ENCODE results near the gene CDH18. TPM values are rescaled to one million over a fixed set of nuclear protein-coding genes. Genes with fewer than 3 reads are reported as not detected.

CDH18 gene
- total RNA-seq, 1 experiment from 2014 or later, result not detected

DNA sequence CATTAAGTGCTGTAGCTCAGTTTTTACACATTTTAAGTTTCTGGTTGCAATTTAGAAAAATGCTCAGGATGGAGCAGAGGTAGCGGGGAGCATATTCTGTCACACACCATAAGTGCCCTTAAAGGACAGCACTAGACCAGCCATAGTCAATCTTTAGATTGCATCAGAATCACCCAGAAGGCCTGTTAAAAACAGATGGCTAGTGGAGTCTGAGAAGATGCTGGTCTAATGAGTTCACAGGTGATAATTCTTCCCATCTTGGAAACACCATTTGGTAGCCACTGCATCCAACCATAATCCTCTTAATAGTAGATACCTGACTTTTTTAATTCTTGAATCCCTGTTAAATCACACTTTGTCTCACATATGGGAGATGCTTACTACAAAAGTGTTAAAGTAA, 113.2 kb downstream of the CDH18 start:
- Histone ChIP-seq H3K36me3 (ENCODE audit: control insufficient read depth in 1 of 2, insufficient read depth in 2 of 2, low read length in 2 of 2) (no peaks in the 10 kb centered on the region; a peak in 1 of 4 replicates), H3K9me2 (ENCODE audit: insufficient read depth) (no peaks in the 10 kb centered on the region), H3K27me3 (ENCODE audit: insufficient read depth, low read length) (no peaks in the 10 kb centered on the region), H3K4me3 (replicated peaks in 1 of 2; ENCODE audit: low read depth in 1 of 2, low read length in 2 of 2) (no peak overlapping the region), H3K79me2 (ENCODE audit: insufficient read depth, low read length) (no peaks in the 10 kb centered on the region), H3K4me2 (ENCODE audit: low read length) (no peak overlapping the region), H3K9ac (ENCODE audit: low read length) (no peak overlapping the region), H3K4me1 (ENCODE audit: control insufficient read depth in 1 of 2, insufficient read depth in 2 of 2, low read length in 2 of 2) (no peaks in the 10 kb centered on the region), H3K27ac (ENCODE audit: low read depth, low read length) (no peak overlapping the region), H3K9me3 (ENCODE audit: control insufficient read depth in 1 of 2, insufficient read depth in 1 of 2, low read depth in 1 of 2, low read length in 2 of 2) (peaks cover 10 to 12% of the 10 kb centered on the region in 2 experiments; a peak in 2 of 4 replicates), H4K20me1 (ENCODE audit: insufficient read depth) (no peaks in the 10 kb centered on the region), H2AFZ (ENCODE audit: low read depth, low read length, poor library complexity, severe bottlenecking) (no peak overlapping the region)
- RAD21 ChIA-PET (ENCODE audit: low non-redundant PET in 1 of 2, low total read pairs in 2 of 2, uncharacterized antibody in 2 of 2, unreplicated experiment in 2 of 2), result no interaction called here
- DNase-seq (ENCODE audit: low read depth, low spot score) (no peak), ATAC-seq (no peak)
- intact Hi-C loops (cut with micrococcal nuclease), result no loop called here
- BruUV-seq (replicated peaks), result no TSS peak
- TF ChIP-seq, protein P1, sequence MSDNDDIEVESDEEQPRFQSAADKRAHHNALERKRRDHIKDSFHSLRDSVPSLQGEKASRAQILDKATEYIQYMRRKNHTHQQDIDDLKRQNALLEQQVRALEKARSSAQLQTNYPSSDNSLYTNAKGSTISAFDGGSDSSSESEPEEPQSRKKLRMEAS (IDR thresholded peaks at IDR 0.05), result no peak
- CTCF ChIA-PET, result no interaction called here
- POLR2A ChIA-PET, result no interaction called here

DNA sequence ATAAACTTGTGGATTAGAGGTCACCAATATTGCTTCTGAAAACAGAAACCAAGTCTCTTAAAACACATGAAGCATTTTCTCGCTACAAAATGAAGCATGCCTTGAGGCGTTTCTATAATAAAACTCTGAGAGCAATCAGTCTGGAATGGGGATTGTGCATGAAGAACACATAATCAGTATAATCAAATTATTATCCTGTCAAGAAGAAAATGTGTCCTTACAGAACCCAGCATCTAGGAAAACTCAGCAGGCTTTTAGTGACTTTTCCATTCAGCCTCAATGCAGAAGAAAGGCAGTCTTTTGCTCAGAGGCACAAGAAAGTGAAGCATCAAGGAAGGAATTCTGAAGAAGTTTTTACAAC, 121.9 kb downstream of the CDH18 start:
- Histone ChIP-seq H3K9me2 (ENCODE audit: insufficient read depth) (no peaks in the 10 kb centered on the region), H2AFZ (ENCODE audit: low read depth, low read length, poor library complexity, severe bottlenecking) (no peak overlapping the region)

More for the DNA sequence above, 121.9 kb downstream of the CDH18 start:
- ChIA-PET CTCF (no interaction called here), POLR2A (no interaction called here), RAD21 (ENCODE audit: low non-redundant PET in 1 of 2, low total read pairs in 2 of 2, uncharacterized antibody in 2 of 2, unreplicated experiment in 2 of 2) (no interaction called here)
- Histone ChIP-seq H3K36me3 (ENCODE audit: control insufficient read depth in 1 of 2, insufficient read depth in 2 of 2, low read length in 2 of 2) (no peaks in the 10 kb centered on the region), H3K4me2 (ENCODE audit: low read length) (no peak overlapping the region), H3K9me3 (ENCODE audit: control insufficient read depth in 1 of 2, insufficient read depth in 1 of 2, low read depth in 1 of 2, low read length in 2 of 2) (peaks cover 11 to 28% of the 10 kb centered on the region in 2 experiments; a peak in 2 of 4 replicates), H3K27ac (ENCODE audit: low read depth, low read length) (no peak overlapping the region), H4K20me1 (ENCODE audit: insufficient read depth) (no peaks in the 10 kb centered on the region), H3K27me3 (ENCODE audit: insufficient read depth, low read length) (no peaks in the 10 kb centered on the region), H3K79me2 (ENCODE audit: insufficient read depth, low read length) (no peaks in the 10 kb centered on the region), H3K4me3 (replicated peaks in 1 of 2; ENCODE audit: low read depth in 1 of 2, low read length in 2 of 2) (no peak overlapping the region), H3K9ac (ENCODE audit: low read length) (no peak overlapping the region), H3K4me1 (ENCODE audit: control insufficient read depth in 1 of 2, insufficient read depth in 2 of 2, low read length in 2 of 2) (no peaks in the 10 kb centered on the region)
- intact Hi-C loops (cut with micrococcal nuclease), result no loop called here
- no peak for DNase-seq (ENCODE audit: low read depth, low spot score)
- BruUV-seq (replicated peaks), result no TSS peak
- TF ChIP-seq, protein P2, sequence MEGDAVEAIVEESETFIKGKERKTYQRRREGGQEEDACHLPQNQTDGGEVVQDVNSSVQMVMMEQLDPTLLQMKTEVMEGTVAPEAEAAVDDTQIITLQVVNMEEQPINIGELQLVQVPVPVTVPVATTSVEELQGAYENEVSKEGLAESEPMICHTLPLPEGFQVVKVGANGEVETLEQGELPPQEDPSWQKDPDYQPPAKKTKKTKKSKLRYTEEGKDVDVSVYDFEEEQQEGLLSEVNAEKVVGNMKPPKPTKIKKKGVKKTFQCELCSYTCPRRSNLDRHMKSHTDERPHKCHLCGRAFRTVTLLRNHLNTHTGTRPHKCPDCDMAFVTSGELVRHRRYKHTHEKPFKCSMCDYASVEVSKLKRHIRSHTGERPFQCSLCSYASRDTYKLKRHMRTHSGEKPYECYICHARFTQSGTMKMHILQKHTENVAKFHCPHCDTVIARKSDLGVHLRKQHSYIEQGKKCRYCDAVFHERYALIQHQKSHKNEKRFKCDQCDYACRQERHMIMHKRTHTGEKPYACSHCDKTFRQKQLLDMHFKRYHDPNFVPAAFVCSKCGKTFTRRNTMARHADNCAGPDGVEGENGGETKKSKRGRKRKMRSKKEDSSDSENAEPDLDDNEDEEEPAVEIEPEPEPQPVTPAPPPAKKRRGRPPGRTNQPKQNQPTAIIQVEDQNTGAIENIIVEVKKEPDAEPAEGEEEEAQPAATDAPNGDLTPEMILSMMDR (IDR thresholded peaks at IDR 0.05 in 2 of 3, conservative IDR thresholded peaks at IDR 0.05 in 1 of 3; ENCODE audit: borderline replicate concordance in 1 of 3, insufficient read depth in 1 of 3, low read depth in 2 of 3, low read length in 2 of 3), result no peak
- TF ChIP-seq SIN3A (IDR thresholded peaks at IDR 0.05; ENCODE audit: low read depth) (no peak), POLR2A (IDR thresholded peaks at IDR 0.05; ENCODE audit: borderline replicate concordance, extremely low read depth, insufficient read depth, insufficient read length) (no peak)
- ATAC-seq, result no peak
